GM12875 (cell line): ENCODE results near the gene FBXW7.
A peak's percentile ranks its signal among the peaks of the same experiment; 100 is the strongest.

Experiments used
- H3K4me3 ChIP-seq: one replicate; pipeline ENCODE4 v1.5.1; 2011; ENCODE audit warnings: low read depth, low read length, control low read depth
- CTCF ChIP-seq: IDR thresholded peaks from 2 replicates; pipeline ENCODE4 v1.5.1; 2011; ENCODE audit warnings: low read depth, mild to moderate bottlenecking, control low read depth, inconsistent platforms, low read length, moderate library complexity, borderline replicate concordance; ENCODE audit not compliant: insufficient read depth

The FBXW7 gene

GRCh38 chr4:152456609-152457008, 79.3 kb downstream of the FBXW7 start:
- TF ChIP-seq CTCF, result no peak

GRCh38 chr4:152455311-152455710, 80.6 kb downstream of the FBXW7 start:
- no peak for TF ChIP-seq CTCF
- H3K4me3 ChIP-seq, result no peak overlapping the region

More at GRCh38 chr4:152456609-152457008, 79.3 kb downstream of the FBXW7 start:
- H3K4me3 ChIP-seq, result no peak overlapping the region

GRCh38 chr4:152454398-152455011, 81.4 kb downstream of the FBXW7 start:
- H3K4me3 ChIP-seq, result no peak overlapping the region

GRCh38 chr4:152451496-152451895, 84.4 kb downstream of the FBXW7 start:
- no peak for TF ChIP-seq CTCF
- no peak overlapping the region for H3K4me3 ChIP-seq

More at GRCh38 chr4:152454398-152455011, 81.4 kb downstream of the FBXW7 start:
- TF ChIP-seq CTCF, result peak; percentile 23; the same call in 1 of the 2 replicates

DNA sequence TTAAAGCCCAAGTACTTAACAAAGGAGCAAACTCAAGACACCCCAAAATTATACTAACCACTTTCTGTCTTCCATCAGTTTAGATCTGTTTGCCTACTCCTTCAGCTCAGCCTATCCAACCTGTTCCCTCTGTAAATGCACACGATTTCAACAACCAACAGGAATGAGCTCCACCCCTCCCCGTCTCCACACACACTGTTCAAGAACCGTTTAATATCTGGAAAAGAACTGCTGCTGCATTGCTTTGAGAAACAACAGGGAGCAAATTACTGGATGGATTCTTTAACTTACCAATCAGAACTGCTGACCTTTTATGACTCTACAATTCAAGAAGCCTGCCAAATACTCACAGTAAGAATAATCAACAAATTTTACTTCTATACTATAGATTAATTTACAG, 87.0 kb downstream of the FBXW7 start:
- TF ChIP-seq CTCF, result no peak
- no peak overlapping the region for H3K4me3 ChIP-seq

DNA sequence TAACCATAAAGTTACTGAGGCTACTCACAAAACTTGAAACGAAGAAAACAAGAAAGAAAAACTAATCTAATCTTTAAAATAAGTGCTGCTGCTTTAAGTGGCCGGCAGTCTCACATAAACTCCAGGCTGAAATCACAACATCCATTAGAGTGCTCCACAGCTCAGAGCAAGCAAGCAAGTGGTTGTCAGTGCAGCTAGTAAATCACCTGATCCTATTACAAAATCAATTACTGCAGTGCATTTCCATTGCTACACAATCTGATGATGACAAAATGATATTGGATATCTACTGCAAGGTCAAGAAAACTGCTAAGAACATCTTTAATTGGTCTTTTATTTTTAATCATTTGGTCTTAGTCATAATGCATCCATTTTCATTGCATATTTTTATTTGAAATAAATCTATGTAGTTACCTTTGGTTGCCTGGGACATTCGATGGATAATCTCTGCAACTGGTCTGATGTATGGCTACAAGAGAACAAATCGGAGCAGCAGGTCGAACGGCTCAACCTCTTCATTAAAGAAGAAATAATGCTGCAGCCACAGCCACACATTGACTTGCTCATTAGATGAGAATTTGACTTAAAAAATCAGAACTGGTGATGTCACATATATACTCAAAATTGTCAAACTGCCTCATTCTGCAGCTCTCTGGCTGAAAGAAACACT, 87.7 kb downstream of the FBXW7 start:
- H3K4me3 ChIP-seq, result no peak overlapping the region
- TF ChIP-seq CTCF, result no peak

DNA sequence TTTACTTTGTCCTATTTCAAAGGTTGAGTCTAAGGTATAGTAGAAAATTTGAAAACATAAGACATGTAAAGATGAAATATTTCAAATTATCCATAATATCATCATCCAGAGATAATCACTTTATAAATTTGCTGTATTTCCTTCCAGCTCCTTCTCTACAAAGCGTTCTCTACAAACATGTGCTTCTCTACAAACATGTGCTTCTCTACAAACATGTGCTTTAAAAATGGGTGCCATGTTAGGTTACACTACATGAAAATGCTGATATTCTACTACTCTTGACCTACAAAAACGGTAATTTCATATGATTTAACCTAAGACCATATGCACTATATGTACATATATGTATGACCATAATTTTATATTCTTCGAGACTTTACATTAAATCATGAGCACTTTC, 92.0 kb downstream of the FBXW7 start:
- no peak for TF ChIP-seq CTCF
- H3K4me3 ChIP-seq, result no peak overlapping the region
